Mesenchymal stem cell (in vitro differentiated cells and primary cell): ENCODE results near the gene PHC2.

Experiments used
- DNase-seq: peaks from one replicate; pipeline ENCODE4 v3.0.0-alpha.2; 2013
- H2AFZ ChIP-seq: one replicate; pipeline ENCODE4 v1.6.1; 2013; ENCODE audit warnings: low read depth, mild to moderate bottlenecking, control low read depth, inconsistent platforms, low read length, moderate library complexity
- H2AK5ac ChIP-seq: 2 replicates; pipeline ENCODE4 v1.6.1; 2013; ENCODE audit warnings: low read length, moderate library complexity, mild to moderate bottlenecking, inconsistent platforms; ENCODE audit not compliant: severe bottlenecking
- H2BK120ac ChIP-seq: one replicate; pipeline ENCODE4 v1.6.1; 2013; ENCODE audit warnings: low read depth, mild to moderate bottlenecking, inconsistent platforms, low read length, moderate library complexity
- H2BK12ac ChIP-seq, 2 experiments: one replicate each; pipeline ENCODE4 v1.6.1; 2013; ENCODE audit warnings: inconsistent platforms in 2 of 2, low read length in 2 of 2, mild to moderate bottlenecking in 2 of 2, moderate library complexity in 2 of 2, control low read depth in 1 of 2
- H2BK15ac ChIP-seq: one replicate; pipeline ENCODE4 v1.6.1; 2013; ENCODE audit warnings: mild to moderate bottlenecking, low read depth, inconsistent platforms; ENCODE audit not compliant: poor library complexity, severe bottlenecking
- H2BK5ac ChIP-seq: 2 replicates; pipeline ENCODE4 v1.6.1; 2013; ENCODE audit warnings: low read depth, mild to moderate bottlenecking, low read length, control low read depth, inconsistent platforms; ENCODE audit not compliant: poor library complexity, severe bottlenecking
- H3K14ac ChIP-seq, 2 experiments: one replicate each; pipeline ENCODE4 v1.6.1; 2013; ENCODE audit warnings: inconsistent platforms in 2 of 2, low read length in 2 of 2, control low read depth in 1 of 2, mild to moderate bottlenecking in 1 of 2, moderate library complexity in 1 of 2
- H3K18ac ChIP-seq, 2 experiments: one replicate each; pipeline ENCODE4 v1.6.1; 2013; ENCODE audit warnings: inconsistent platforms in 2 of 2, low read length in 2 of 2, control low read depth in 1 of 2, low read depth in 1 of 2, mild to moderate bottlenecking in 1 of 2
- H3K23ac ChIP-seq, 2 experiments: one replicate each; pipeline ENCODE4 v1.6.1; 2013; ENCODE audit warnings: inconsistent platforms in 2 of 2, low read length in 2 of 2, mild to moderate bottlenecking in 2 of 2, moderate library complexity in 2 of 2, control low read depth in 1 of 2
- H3K27ac ChIP-seq: 2 replicates; pipeline ENCODE4 v1.5.1; 2013; ENCODE audit warnings: mild to moderate bottlenecking, moderate library complexity, low read length, control low read depth, inconsistent platforms; ENCODE audit not compliant: poor library complexity, severe bottlenecking
- H3K27me3 ChIP-seq, 2 experiments: 2 replicates each; pipeline versions ENCODE4 v1.6.1 to v1.7.0; 2013; ENCODE audit warnings: low read length in 2 of 2, mild to moderate bottlenecking in 2 of 2, moderate library complexity in 2 of 2, control low read depth in 1 of 2, inconsistent platforms in 1 of 2; ENCODE audit not compliant: control insufficient read depth in 1 of 2, insufficient read depth in 1 of 2
- H3K36me3 ChIP-seq, 2 experiments: 2 replicates each; pipeline versions ENCODE4 v1.6.1 to v1.7.0; 2013; ENCODE audit warnings: low read length in 2 of 2, control low read depth in 1 of 2, inconsistent platforms in 1 of 2, low read depth in 1 of 2, mild to moderate bottlenecking in 1 of 2; ENCODE audit not compliant: insufficient read depth in 2 of 2, control insufficient read depth in 1 of 2
- H3K4ac ChIP-seq, 2 experiments: one replicate each; pipeline ENCODE4 v1.6.1; 2013; ENCODE audit warnings: inconsistent platforms in 2 of 2, low read length in 2 of 2, mild to moderate bottlenecking in 2 of 2, moderate library complexity in 2 of 2, control low read depth in 1 of 2, low read depth in 1 of 2
- H3K4me1 ChIP-seq: 2 replicates; pipeline ENCODE4 v1.6.1; 2013; ENCODE audit warnings: low read depth, low read length, control low read depth; ENCODE audit not compliant: control insufficient read depth, insufficient read depth
- H3K4me2 ChIP-seq: 2 replicates; pipeline ENCODE4 v1.6.1; 2013; ENCODE audit warnings: low read length, mild to moderate bottlenecking, inconsistent platforms; ENCODE audit not compliant: poor library complexity, severe bottlenecking
- H3K4me3 ChIP-seq, 2 experiments: 2 replicates each; pipeline versions ENCODE4 v1.5.1 to v1.7.0; 2013; ENCODE audit warnings: low read length in 2 of 2, mild to moderate bottlenecking in 2 of 2, control low read depth in 1 of 2, low read depth in 1 of 2; ENCODE audit not compliant: insufficient read depth in 1 of 2
- H3K79me1 ChIP-seq: replicated peaks from 2 replicates; pipeline ENCODE4 v1.6.1; 2013; ENCODE audit warnings: mild to moderate bottlenecking, control low read depth, low read length, inconsistent platforms; ENCODE audit not compliant: poor library complexity, severe bottlenecking
- H3K9ac ChIP-seq: 2 replicates; pipeline ENCODE4 v1.7.0; 2013; ENCODE audit warnings: mild to moderate bottlenecking, low read length, moderate library complexity
- H3K9me3 ChIP-seq: 2 replicates; pipeline ENCODE4 v1.7.0; 2013; ENCODE audit warnings: mild to moderate bottlenecking, low read length; ENCODE audit not compliant: control insufficient read depth
- H4K8ac ChIP-seq: one replicate; pipeline ENCODE4 v1.6.1; 2013; ENCODE audit warnings: inconsistent platforms, mild to moderate bottlenecking, low read length, moderate library complexity
- H4K91ac ChIP-seq: one replicate; pipeline ENCODE4 v1.6.1; 2013; ENCODE audit warnings: mild to moderate bottlenecking, low read length, inconsistent platforms
- WGBS: methylation state at CpG from one replicate; pipeline ENCODE4 v1.1.7; 2013; ENCODE audit warnings: mixed read lengths; 5-methylcytosine and 5-hydroxymethylcytosine counted together

The PHC2 gene

GRCh38 chr1:33400153-33400911 lies 30.6 kb downstream of the PHC2 start:
- WGBS: 86% methylated on average over 2 of the region's 4 CpGs
- Histone ChIP-seq H2BK15ac (no peak overlapping the region), H2BK120ac (no peak overlapping the region)

GRCh38 chr1:33399375-33399774 lies 31.5 kb downstream of the PHC2 start:
- Histone ChIP-seq H3K4me2 (no peak overlapping the region), H3K4me3 (no peak overlapping the region), H2BK12ac (no peak overlapping the region), H3K27ac (no peak overlapping the region), H4K91ac (no peak overlapping the region), H2AFZ (no peak overlapping the region), H3K4me1 (no peaks in the 10 kb centered on the region), H3K36me3 (peaks cover 7 to 36% of the 10 kb centered on the region in 2 experiments), H4K8ac (no peak overlapping the region), H3K9me3 (no peaks in the 10 kb centered on the region), H3K14ac (no peak overlapping the region), H2BK15ac (no peak overlapping the region), H2AK5ac (no peak overlapping the region), H3K79me1 (peaks cover 23% of the 10 kb centered on the region), H3K18ac (no peak overlapping the region), H3K23ac (no peak overlapping the region), H2BK5ac (no peak overlapping the region), H3K27me3 (no peaks in the 10 kb centered on the region), H3K4ac (no peak overlapping the region), H2BK120ac (no peak overlapping the region), H3K9ac (no peak overlapping the region)
- 91% methylated on average over 2 of the region's 3 CpGs for WGBS
- no peak for DNase-seq

More at GRCh38 chr1:33400153-33400911, 30.6 kb downstream of the PHC2 start:
- no peak overlapping the region for H3K14ac ChIP-seq
- H3K27ac ChIP-seq: no peak overlapping the region
- H3K9ac ChIP-seq: no peak overlapping the region
- DNase-seq: no peak
- H4K91ac ChIP-seq: no peak overlapping the region
- no peak overlapping the region for H3K18ac ChIP-seq
- no peak overlapping the region for H3K4me3 ChIP-seq
- H2BK12ac ChIP-seq: no peak overlapping the region
- no peak overlapping the region for H4K8ac ChIP-seq
- no peak overlapping the region for H3K4ac ChIP-seq
- H2BK5ac ChIP-seq: no peak overlapping the region
- H2AK5ac ChIP-seq: no peak overlapping the region
- no peaks in the 10 kb centered on the region for H3K27me3 ChIP-seq
- H2AFZ ChIP-seq: no peak overlapping the region
- no peaks in the 10 kb centered on the region for H3K4me1 ChIP-seq
- H3K23ac ChIP-seq: no peak overlapping the region
- H3K79me1 ChIP-seq: peaks cover 24% of the 10 kb centered on the region
- no peaks in the 10 kb centered on the region for H3K9me3 ChIP-seq
- H3K36me3 ChIP-seq: peaks cover 7 to 36% of the 10 kb centered on the region in 2 experiments
- no peak overlapping the region for H3K4me2 ChIP-seq

GRCh38 chr1:33397994-33398393 lies 32.9 kb downstream of the PHC2 start:
- H2AFZ ChIP-seq: no peak overlapping the region
- H3K4ac ChIP-seq: no peak overlapping the region
- no peak for DNase-seq
- no peak overlapping the region for H3K9ac ChIP-seq
- no peak overlapping the region for H2AK5ac ChIP-seq
- H3K9me3 ChIP-seq: no peaks in the 10 kb centered on the region
- H3K14ac ChIP-seq: no peak overlapping the region
- H4K91ac ChIP-seq: no peak overlapping the region
- H3K36me3 ChIP-seq: peaks cover 7 to 36% of the 10 kb centered on the region in 2 experiments
- H2BK120ac ChIP-seq: no peak overlapping the region
- H3K27ac ChIP-seq: no peak overlapping the region
- no peak overlapping the region for H3K4me2 ChIP-seq
- H3K4me3 ChIP-seq: no peak overlapping the region
- H2BK5ac ChIP-seq: no peak overlapping the region
- H3K79me1 ChIP-seq: peaks cover 24% of the 10 kb centered on the region
- H3K18ac ChIP-seq: no peak overlapping the region
- H4K8ac ChIP-seq: no peak overlapping the region
- no peak overlapping the region for H2BK15ac ChIP-seq
- peak overlapping the region in 1 of 2 experiments; percentile 42 for H2BK12ac ChIP-seq
- H3K27me3 ChIP-seq: no peaks in the 10 kb centered on the region
- H3K4me1 ChIP-seq: no peaks in the 10 kb centered on the region
- H3K23ac ChIP-seq: no peak overlapping the region

- WGBS: 76% methylated on average over 2 of the region's 2 CpGs
- Histone ChIP-seq H3K27ac (no peak overlapping the region), H3K4ac (no peak overlapping the region), H2BK5ac (no peak overlapping the region), H3K27me3 (no peaks in the 10 kb centered on the region), H2BK15ac (no peak overlapping the region), H3K9me3 (no peaks in the 10 kb centered on the region), H4K91ac (no peak overlapping the region), H2AK5ac (no peak overlapping the region), H3K23ac (no peak overlapping the region), H3K4me1 (no peaks in the 10 kb centered on the region), H3K4me2 (no peak overlapping the region), H4K8ac (no peak overlapping the region), H3K14ac (no peak overlapping the region), H3K79me1 (peaks cover 26% of the 10 kb centered on the region), H3K9ac (no peak overlapping the region), H2BK120ac (no peak overlapping the region), H3K18ac (peak overlapping the region in 1 of 2 experiments; percentile 69), H3K4me3 (no peak overlapping the region), H2AFZ (no peak overlapping the region), H2BK12ac (peak overlapping the region in 1 of 2 experiments; percentile 30), H3K36me3 (peaks cover 7 to 33% of the 10 kb centered on the region in 2 experiments)
- DNase-seq: no peak
These were observed 33.8 kb downstream of the PHC2 start for GRCh38 chr1:33397125-33397506.
